Measurements from ENCODE around the gene TOMM20.

DNA sequence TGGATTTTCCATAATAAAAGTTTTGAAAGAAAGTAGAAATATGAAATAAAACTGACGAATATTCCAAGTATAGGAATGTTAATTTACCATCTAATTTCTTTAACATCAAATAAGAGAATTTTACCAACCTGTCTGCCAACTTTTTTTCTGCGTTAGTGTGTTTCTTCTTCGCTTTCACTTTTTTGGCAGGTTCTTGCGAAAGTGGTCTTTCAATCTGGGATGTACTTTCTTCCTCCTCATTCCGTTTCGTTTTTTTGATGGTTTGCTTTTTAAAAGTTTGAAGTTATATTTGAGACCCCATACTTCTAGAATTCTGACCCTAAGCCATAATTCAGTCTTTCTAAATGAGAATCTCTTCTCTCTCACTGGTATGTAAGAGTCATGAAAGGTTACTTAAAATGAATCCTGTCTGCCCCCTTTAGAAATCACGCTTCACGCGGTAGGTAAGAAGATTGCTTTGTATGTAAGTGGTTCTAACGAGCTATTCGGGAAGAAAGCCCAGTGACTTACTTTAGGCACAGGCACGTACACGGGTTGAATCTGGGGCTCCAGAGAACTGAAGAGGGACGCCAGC lies 31.8 kb upstream of the TOMM20 start:
- no peak for TF ChIP-seq EZH2 (IDR thresholded peaks at IDR 0.05; ENCODE audit: borderline replicate concordance, low read depth, low read length, poor library complexity, severe bottlenecking)
- TF ChIP-seq, protein P1, sequence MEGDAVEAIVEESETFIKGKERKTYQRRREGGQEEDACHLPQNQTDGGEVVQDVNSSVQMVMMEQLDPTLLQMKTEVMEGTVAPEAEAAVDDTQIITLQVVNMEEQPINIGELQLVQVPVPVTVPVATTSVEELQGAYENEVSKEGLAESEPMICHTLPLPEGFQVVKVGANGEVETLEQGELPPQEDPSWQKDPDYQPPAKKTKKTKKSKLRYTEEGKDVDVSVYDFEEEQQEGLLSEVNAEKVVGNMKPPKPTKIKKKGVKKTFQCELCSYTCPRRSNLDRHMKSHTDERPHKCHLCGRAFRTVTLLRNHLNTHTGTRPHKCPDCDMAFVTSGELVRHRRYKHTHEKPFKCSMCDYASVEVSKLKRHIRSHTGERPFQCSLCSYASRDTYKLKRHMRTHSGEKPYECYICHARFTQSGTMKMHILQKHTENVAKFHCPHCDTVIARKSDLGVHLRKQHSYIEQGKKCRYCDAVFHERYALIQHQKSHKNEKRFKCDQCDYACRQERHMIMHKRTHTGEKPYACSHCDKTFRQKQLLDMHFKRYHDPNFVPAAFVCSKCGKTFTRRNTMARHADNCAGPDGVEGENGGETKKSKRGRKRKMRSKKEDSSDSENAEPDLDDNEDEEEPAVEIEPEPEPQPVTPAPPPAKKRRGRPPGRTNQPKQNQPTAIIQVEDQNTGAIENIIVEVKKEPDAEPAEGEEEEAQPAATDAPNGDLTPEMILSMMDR (conservative IDR thresholded peaks at IDR 0.05; ENCODE audit: low read depth, low read length) = no peak

Measured in A673 (cell line).